ENCODE results near the gene EXOC7.

DNA sequence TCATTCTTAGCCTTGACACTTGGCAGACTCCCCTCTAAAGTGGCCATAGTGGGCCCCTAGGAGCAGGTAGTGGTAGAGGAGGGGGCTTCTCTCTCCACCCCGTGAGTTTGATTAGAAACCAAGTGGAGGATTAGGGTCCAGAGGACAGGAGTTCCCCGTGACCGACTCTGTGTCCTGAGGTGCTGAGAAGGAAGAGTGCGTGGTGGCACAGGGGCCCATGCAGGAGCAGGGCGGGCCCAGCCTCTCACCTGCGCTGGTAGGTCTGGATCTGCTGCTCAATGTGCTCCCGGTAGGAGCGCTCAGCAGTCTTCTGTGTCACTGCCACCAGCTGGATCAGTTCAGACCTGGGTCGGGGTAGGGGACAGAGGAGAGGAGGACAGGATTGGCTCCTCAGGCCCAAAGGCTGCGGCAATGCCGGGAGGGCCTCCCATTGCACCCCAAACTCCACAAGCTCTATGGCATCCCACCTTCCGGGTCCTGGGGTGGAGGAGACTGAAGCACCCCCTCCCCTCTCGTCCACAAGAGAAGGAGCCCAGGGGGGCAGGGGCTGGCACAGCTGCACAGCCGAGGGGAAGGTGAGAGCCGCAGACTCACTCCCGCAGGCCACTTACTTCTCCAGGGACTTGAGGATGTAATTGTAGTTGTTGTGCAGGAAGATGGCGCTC lies 18.4 kb downstream of the EXOC7 start:
- TF ChIP-seq, protein P1, sequence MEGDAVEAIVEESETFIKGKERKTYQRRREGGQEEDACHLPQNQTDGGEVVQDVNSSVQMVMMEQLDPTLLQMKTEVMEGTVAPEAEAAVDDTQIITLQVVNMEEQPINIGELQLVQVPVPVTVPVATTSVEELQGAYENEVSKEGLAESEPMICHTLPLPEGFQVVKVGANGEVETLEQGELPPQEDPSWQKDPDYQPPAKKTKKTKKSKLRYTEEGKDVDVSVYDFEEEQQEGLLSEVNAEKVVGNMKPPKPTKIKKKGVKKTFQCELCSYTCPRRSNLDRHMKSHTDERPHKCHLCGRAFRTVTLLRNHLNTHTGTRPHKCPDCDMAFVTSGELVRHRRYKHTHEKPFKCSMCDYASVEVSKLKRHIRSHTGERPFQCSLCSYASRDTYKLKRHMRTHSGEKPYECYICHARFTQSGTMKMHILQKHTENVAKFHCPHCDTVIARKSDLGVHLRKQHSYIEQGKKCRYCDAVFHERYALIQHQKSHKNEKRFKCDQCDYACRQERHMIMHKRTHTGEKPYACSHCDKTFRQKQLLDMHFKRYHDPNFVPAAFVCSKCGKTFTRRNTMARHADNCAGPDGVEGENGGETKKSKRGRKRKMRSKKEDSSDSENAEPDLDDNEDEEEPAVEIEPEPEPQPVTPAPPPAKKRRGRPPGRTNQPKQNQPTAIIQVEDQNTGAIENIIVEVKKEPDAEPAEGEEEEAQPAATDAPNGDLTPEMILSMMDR (IDR thresholded peaks at IDR 0.05): no peak
- no peak for TF ChIP-seq POLR2A (IDR thresholded peaks at IDR 0.05)

Measured in vagina (tissue), 2 donors.